ENCODE data around the gene FAT1. TPM values are rescaled to one million over a fixed set of nuclear protein-coding genes. Genes with fewer than 3 reads are reported as not detected.

Gene FAT1
- total RNA-seq, 2 experiments from 2014 or later = under 0.01 to 0.08 TPM

DNA sequence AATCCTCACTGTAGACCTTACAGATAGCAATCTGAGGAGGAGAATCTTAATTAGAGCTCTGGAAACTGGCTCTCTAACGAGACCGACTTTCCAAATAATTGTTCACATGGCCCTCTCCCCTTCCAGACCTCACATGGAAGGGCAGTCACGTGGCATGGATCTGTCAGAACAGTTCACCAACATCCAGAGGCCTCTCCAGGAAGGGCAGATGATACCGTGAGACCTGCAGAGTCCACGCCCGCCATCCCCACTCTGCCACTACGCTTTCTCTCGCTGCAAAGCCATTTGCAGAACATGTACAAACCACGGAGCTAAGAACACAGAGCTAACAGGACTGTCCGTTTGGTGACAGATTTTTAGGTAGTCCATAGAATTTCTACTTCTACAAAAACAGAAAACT is 20.7 kb downstream of the FAT1 start:
- Histone ChIP-seq H2AFZ (ENCODE audit: low read length) (no peak overlapping the region), H3K36me3 (ENCODE audit: insufficient read depth, low read length) (no peaks in the 10 kb centered on the region), H3K9me2 (ENCODE audit: insufficient read depth, low read length) (no peaks in the 10 kb centered on the region), H3K4me1 (ENCODE audit: insufficient read depth, low read length, poor library complexity, severe bottlenecking) (no peaks in the 10 kb centered on the region), H3K27ac (ENCODE audit: low read depth, low read length, poor library complexity, severe bottlenecking) (no peak overlapping the region), H3K79me2 (ENCODE audit: insufficient read depth, low read depth, low read length) (no peaks in the 10 kb centered on the region), H3K4me3 (ENCODE audit: low read depth, low read length, poor library complexity, severe bottlenecking) (no peak overlapping the region), H3K9me3 (ENCODE audit: low read length) (no peaks in the 10 kb centered on the region), H4K20me1 (ENCODE audit: insufficient read depth, low read length) (no peaks in the 10 kb centered on the region), H3K4me2 (ENCODE audit: low read length) (no peak overlapping the region)
- no peak for DNase-seq (ENCODE audit: low spot score)
- CTCF ChIA-PET (ENCODE audit: unreplicated experiment) = no interaction called here
- TF ChIP-seq EZH2phosphoT487 (IDR thresholded peaks at IDR 0.05; ENCODE audit: borderline replicate concordance, low read depth, low read length) = no peak
- TF ChIP-seq, protein P1, sequence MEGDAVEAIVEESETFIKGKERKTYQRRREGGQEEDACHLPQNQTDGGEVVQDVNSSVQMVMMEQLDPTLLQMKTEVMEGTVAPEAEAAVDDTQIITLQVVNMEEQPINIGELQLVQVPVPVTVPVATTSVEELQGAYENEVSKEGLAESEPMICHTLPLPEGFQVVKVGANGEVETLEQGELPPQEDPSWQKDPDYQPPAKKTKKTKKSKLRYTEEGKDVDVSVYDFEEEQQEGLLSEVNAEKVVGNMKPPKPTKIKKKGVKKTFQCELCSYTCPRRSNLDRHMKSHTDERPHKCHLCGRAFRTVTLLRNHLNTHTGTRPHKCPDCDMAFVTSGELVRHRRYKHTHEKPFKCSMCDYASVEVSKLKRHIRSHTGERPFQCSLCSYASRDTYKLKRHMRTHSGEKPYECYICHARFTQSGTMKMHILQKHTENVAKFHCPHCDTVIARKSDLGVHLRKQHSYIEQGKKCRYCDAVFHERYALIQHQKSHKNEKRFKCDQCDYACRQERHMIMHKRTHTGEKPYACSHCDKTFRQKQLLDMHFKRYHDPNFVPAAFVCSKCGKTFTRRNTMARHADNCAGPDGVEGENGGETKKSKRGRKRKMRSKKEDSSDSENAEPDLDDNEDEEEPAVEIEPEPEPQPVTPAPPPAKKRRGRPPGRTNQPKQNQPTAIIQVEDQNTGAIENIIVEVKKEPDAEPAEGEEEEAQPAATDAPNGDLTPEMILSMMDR (conservative IDR thresholded peaks at IDR 0.05; ENCODE audit: low read length) = no peak
- BruUV-seq (replicated peaks) = no TSS peak
- intact Hi-C loops (cut with micrococcal nuclease; ENCODE audit: unreplicated experiment) = no loop called here
- POLR2A ChIA-PET = no interaction called here

DNA sequence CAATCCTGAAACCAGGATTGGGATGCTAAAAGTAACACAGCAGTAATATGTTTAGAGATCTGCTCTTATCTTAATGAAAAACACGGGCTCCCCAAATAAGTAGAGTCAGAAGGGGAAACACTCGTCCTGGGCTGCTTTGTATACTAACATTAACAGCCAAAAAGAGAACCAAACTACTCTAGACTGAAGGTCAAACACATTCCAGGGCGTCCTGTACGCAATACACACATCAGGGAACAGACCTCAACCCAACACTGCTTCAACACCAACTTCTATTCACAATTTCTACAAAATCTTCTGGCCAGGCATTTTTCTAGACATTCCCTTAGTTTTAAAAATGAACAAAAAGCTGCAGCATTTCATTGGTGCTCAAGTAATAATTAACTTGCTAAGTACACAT is 21.4 kb downstream of the FAT1 start:
- intact Hi-C loops (cut with micrococcal nuclease; ENCODE audit: unreplicated experiment) = no loop called here
- Histone ChIP-seq H3K9me3 (ENCODE audit: low read length) (no peaks in the 10 kb centered on the region), H3K27ac (ENCODE audit: low read depth, low read length, poor library complexity, severe bottlenecking) (no peak overlapping the region), H3K4me1 (ENCODE audit: insufficient read depth, low read length, poor library complexity, severe bottlenecking) (no peaks in the 10 kb centered on the region), H2AFZ (ENCODE audit: low read length) (no peak overlapping the region), H4K20me1 (ENCODE audit: insufficient read depth, low read length) (no peaks in the 10 kb centered on the region), H3K9me2 (ENCODE audit: insufficient read depth, low read length) (no peaks in the 10 kb centered on the region), H3K4me3 (ENCODE audit: low read depth, low read length, poor library complexity, severe bottlenecking) (no peak overlapping the region), H3K4me2 (ENCODE audit: low read length) (no peak overlapping the region), H3K79me2 (ENCODE audit: insufficient read depth, low read depth, low read length) (no peaks in the 10 kb centered on the region), H3K36me3 (ENCODE audit: insufficient read depth, low read length) (no peaks in the 10 kb centered on the region)
- no peak for TF ChIP-seq EZH2phosphoT487 (IDR thresholded peaks at IDR 0.05; ENCODE audit: borderline replicate concordance, low read depth, low read length)
- TF ChIP-seq, protein P1 (conservative IDR thresholded peaks at IDR 0.05; ENCODE audit: low read length) = no peak
- POLR2A ChIA-PET = no interaction called here
- BruUV-seq (replicated peaks) = no TSS peak
- no peak for DNase-seq (ENCODE audit: low spot score)
- CTCF ChIA-PET (ENCODE audit: unreplicated experiment) = no interaction called here

DNA sequence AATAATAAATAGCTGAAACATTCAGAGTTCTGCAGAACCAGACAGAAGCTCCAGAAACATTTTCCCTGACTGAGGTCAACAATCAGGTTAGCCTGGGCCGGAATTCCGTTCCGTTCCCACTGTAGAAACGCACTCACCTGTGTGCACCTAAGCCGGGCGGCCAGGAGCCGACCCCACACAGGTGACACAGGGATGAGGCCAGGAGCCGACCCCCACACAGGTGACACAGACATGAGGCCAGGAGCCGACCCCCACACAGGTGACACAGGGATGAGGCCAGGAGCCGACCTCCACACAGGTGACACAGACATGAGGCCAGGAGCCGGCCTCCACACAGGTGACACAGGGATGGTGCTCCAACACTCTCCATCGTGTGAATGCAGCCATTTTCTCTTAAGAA is 21.9 kb downstream of the FAT1 start:
- no peak for TF ChIP-seq EZH2phosphoT487 (IDR thresholded peaks at IDR 0.05; ENCODE audit: borderline replicate concordance, low read depth, low read length)
- TF ChIP-seq, protein P1 (conservative IDR thresholded peaks at IDR 0.05; ENCODE audit: low read length) = no peak
- H3K4me3 ChIP-seq (ENCODE audit: low read depth, low read length, poor library complexity, severe bottlenecking) = no peak overlapping the region
- ChIA-PET CTCF (ENCODE audit: unreplicated experiment) (no interaction called here), POLR2A (interaction anchor here (0.7 kb wide), 1 partner anchor 9 kb away, joined by 3 read pairs; no protein-coding TSS in a partner anchor)
- H3K36me3 ChIP-seq (ENCODE audit: insufficient read depth, low read length) = no peaks in the 10 kb centered on the region
- intact Hi-C loops (cut with micrococcal nuclease; ENCODE audit: unreplicated experiment) = no loop called here
- H4K20me1 ChIP-seq (ENCODE audit: insufficient read depth, low read length) = no peaks in the 10 kb centered on the region
- no peak overlapping the region for H2AFZ ChIP-seq (ENCODE audit: low read length)
- no peaks in the 10 kb centered on the region for H3K9me2 ChIP-seq (ENCODE audit: insufficient read depth, low read length)
- no peak overlapping the region for H3K27ac ChIP-seq (ENCODE audit: low read depth, low read length, poor library complexity, severe bottlenecking)
- no peaks in the 10 kb centered on the region for H3K79me2 ChIP-seq (ENCODE audit: insufficient read depth, low read depth, low read length)
- H3K9me3 ChIP-seq (ENCODE audit: low read length) = no peaks in the 10 kb centered on the region
- BruUV-seq (replicated peaks) = no TSS peak
- H3K4me1 ChIP-seq (ENCODE audit: insufficient read depth, low read length, poor library complexity, severe bottlenecking) = no peaks in the 10 kb centered on the region
- no peak overlapping the region for H3K4me2 ChIP-seq (ENCODE audit: low read length)
- DNase-seq (ENCODE audit: low spot score) = no peak

All from OCI-LY7 (cell line).